GM12892 (cell line): ENCODE data around the gene LOX.

Experiments
- POLR2A ChIP-seq: IDR thresholded peaks from 2 replicates; pipeline ENCODE4 v1.6.1; 2011; ENCODE audit warnings: low read depth, low read length, control low read depth
- POLR2AphosphoS5 ChIP-seq: IDR thresholded peaks from 2 replicates; pipeline ENCODE4 v1.6.1; 2011; ENCODE audit warnings: low read depth, low read length, control low read depth
- TAF1 ChIP-seq: IDR thresholded peaks from 2 replicates; pipeline ENCODE4 v1.6.1; 2011; ENCODE audit warnings: low read depth, mild to moderate bottlenecking, control low read depth, low read length, borderline replicate concordance

- no peak for TF ChIP-seq TAF1
- TF ChIP-seq POLR2AphosphoS5 = no peak
- TF ChIP-seq POLR2A = no peak
These were observed 48.8 kb upstream of the LOX start for GRCh38 chr5:122126756-122127321.
